Tibial nerve (tissue), 4 donors: ENCODE data around the gene IL17RD.

Experiments used
- CTCF ChIP-seq, 5 experiments: fragments of 200-600 bp in 3 of 5; fragments of 450-650 bp in 2 of 5; sonication (generic) in 3 of 5; IDR thresholded peaks; one replicate each; pipeline ENCODE4 v1.5.1; 2016 to 2019; ENCODE audit warnings: antibody characterized with exemption in 5 of 5, mild to moderate bottlenecking in 3 of 5, moderate library complexity in 2 of 5
- EP300 ChIP-seq, 2 donors: sonication (generic); formaldehyde crosslinking; IDR thresholded peaks; one replicate each; pipeline ENCODE4 v1.6.1; 2017; ENCODE audit warnings: antibody characterized with exemption in 2 of 2, mild to moderate bottlenecking in 1 of 2
- POLR2A ChIP-seq, 2 donors: fragments of 450-650 bp; IDR thresholded peaks; one replicate each; pipeline ENCODE4 v1.6.1; 2017; ENCODE audit warnings: antibody characterized with exemption in 2 of 2, mild to moderate bottlenecking in 2 of 2, moderate library complexity in 2 of 2

DNA sequence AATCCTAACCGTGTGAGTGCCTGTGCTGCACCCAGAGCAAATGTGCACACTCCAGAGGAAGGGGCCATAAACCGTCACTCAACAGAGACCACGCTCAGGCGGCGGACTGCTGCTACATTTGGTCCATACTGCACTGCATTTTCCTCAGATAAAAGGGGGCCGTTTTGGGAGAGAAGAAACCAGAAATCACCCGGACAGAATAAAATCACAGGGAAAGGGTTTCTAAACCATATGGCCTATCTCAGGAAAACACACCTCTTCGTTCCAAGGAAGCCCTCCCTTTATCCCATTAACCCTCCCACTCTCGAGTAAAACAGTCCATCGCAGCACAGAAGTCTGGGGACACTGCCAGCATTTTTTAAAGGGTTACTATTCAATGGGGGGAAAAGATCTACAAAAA is 7.6 kb downstream of the IL17RD start:
- TF ChIP-seq POLR2A (IDR thresholded peaks at IDR 0.05), result no peak
- no peak for TF ChIP-seq CTCF (IDR thresholded peaks at IDR 0.05)
- TF ChIP-seq EP300 (IDR thresholded peaks at IDR 0.05), result no peak
